GM19099 (cell line): ENCODE data around the gene SENP8.

Source experiments
- POLR2A ChIP-seq: IDR thresholded peaks from 3 replicates; pipeline ENCODE4 v1.6.1; 2011; ENCODE audit warnings: low read depth; ENCODE audit not compliant: insufficient read length; ENCODE audit errors: extremely low read depth

SENP8 gene

GRCh38 chr15:72118017-72118978 lies at the start of gene SENP8, which contains the start of gene MYO9A:
SENP8 (plus strand) TSS chr15:72118403; CDS start chr15:72139624, 21,221 bp downstream.
MYO9A (minus strand) TSS chr15:72118150; CDS start chr15:72046563, 71,587 bp downstream.
- TF ChIP-seq POLR2A: peak; percentile 89

GRCh38 chr15:72068856-72069255 lies 49.3 kb upstream of the SENP8 start:
- TF ChIP-seq POLR2A: no peak

GRCh38 chr15:72070817-72071447 lies 47.3 kb upstream of the SENP8 start:
- TF ChIP-seq POLR2A: no peak

- no peak for TF ChIP-seq POLR2A
These were observed 43.7 kb upstream of the SENP8 start for GRCh38 chr15:72074335-72075060.

GRCh38 chr15:72077950-72078349 lies 40.3 kb upstream of the SENP8 start:
- no peak for TF ChIP-seq POLR2A

- TF ChIP-seq POLR2A: no peak
These were observed 39.3 kb upstream of the SENP8 start for GRCh38 chr15:72078887-72079286.

GRCh38 chr15:72082176-72082575 lies 36.0 kb upstream of the SENP8 start:
- TF ChIP-seq POLR2A: no peak

- no peak for TF ChIP-seq POLR2A
These were observed 32.0 kb upstream of the SENP8 start for GRCh38 chr15:72086010-72086697.

- TF ChIP-seq POLR2A: no peak
These were observed 31.1 kb upstream of the SENP8 start for GRCh38 chr15:72086920-72087648.

- TF ChIP-seq POLR2A: no peak
These were observed 26.2 kb upstream of the SENP8 start for GRCh38 chr15:72092006-72092405.

- no peak for TF ChIP-seq POLR2A
These were observed 25.5 kb upstream of the SENP8 start for GRCh38 chr15:72092691-72093090.

GRCh38 chr15:72096796-72097195 lies 21.4 kb upstream of the SENP8 start:
- TF ChIP-seq POLR2A: no peak

GRCh38 chr15:72098040-72098439 lies 20.2 kb upstream of the SENP8 start:
- no peak for TF ChIP-seq POLR2A

- TF ChIP-seq POLR2A: no peak
These were observed 19.0 kb upstream of the SENP8 start for GRCh38 chr15:72099155-72099554.

- TF ChIP-seq POLR2A: no peak
These were observed 13.1 kb upstream of the SENP8 start for GRCh38 chr15:72105111-72105510.

- TF ChIP-seq POLR2A: no peak
These were observed 12.1 kb upstream of the SENP8 start for GRCh38 chr15:72106068-72106467.
